WTC11 (cell line): ENCODE data around the gene ADAT3.

Experiments
- ATF2 ChIP-seq: sonication (generic); formaldehyde crosslinking; IDR thresholded peaks from 2 replicates; pipeline ENCODE4 v1.8.1; 2022; ENCODE audit warnings: low read depth, missing genetic modification reagents, borderline replicate concordance
- CBFB ChIP-seq: sonication (generic); formaldehyde crosslinking; IDR thresholded peaks from 2 replicates; pipeline ENCODE4 v1.8.1; 2022; ENCODE audit warnings: mild to moderate bottlenecking, low read depth, missing genetic modification reagents
- CTCF ChIP-seq: fragments of 200-600 bp; IDR thresholded peaks from 2 replicates; pipeline ENCODE4 v1.8.0; 2022; ENCODE audit warnings: antibody characterized with exemption
- E2F1 ChIP-seq: sonication (generic); formaldehyde crosslinking; IDR thresholded peaks from 2 replicates; pipeline ENCODE4 v1.8.0; 2022; ENCODE audit warnings: mild to moderate bottlenecking, missing genetic modification reagents
- FOXJ3 ChIP-seq: sonication (generic); formaldehyde crosslinking; IDR thresholded peaks from 2 replicates; pipeline ENCODE4 v1.9.0; 2021; ENCODE audit warnings: missing genetic modification reagents, mild to moderate bottlenecking, borderline replicate concordance
- GABPB1 ChIP-seq: sonication (generic); formaldehyde crosslinking; IDR thresholded peaks from 2 replicates; pipeline ENCODE4 v1.8.1; 2023; ENCODE audit warnings: mild to moderate bottlenecking, missing genetic modification reagents
- MYBL2 ChIP-seq: sonication (generic); formaldehyde crosslinking; IDR thresholded peaks from 2 replicates; pipeline ENCODE4 v1.8.1; 2023; ENCODE audit warnings: mild to moderate bottlenecking, moderate library complexity, missing genetic modification reagents
- NR2C2 ChIP-seq: sonication (generic); formaldehyde crosslinking; IDR thresholded peaks from 2 replicates; pipeline ENCODE4 v1.8.0; 2022; ENCODE audit warnings: mild to moderate bottlenecking, missing genetic modification reagents
- PRDM15 ChIP-seq: sonication (generic); formaldehyde crosslinking; IDR thresholded peaks from 2 replicates; pipeline ENCODE4 v1.8.0; 2022; ENCODE audit warnings: missing genetic modification reagents
- SMAD3 ChIP-seq: sonication (generic); formaldehyde crosslinking; IDR thresholded peaks from 2 replicates; pipeline ENCODE4 v1.8.0; 2022; ENCODE audit warnings: missing genetic modification reagents, mild to moderate bottlenecking, borderline replicate concordance
- ZNF423 ChIP-seq: fragments of 250-450 bp; sonication (Bioruptor Pico); IDR thresholded peaks from 2 replicates; pipeline ENCODE4 v2.1.2; 2022; ENCODE audit warnings: mild to moderate bottlenecking, moderate library complexity

GRCh38 chr19:1941146-1942077, 36.2 kb downstream of the ADAT3 start, which contains the start of gene CSNK1G2:
- TF ChIP-seq PRDM15 (CRISPR knock-in tag) (no peak), CTCF (no peak), MYBL2 (no peak), NR2C2 (CRISPR knock-in tag) (no peak), ATF2 (CRISPR knock-in tag) (no peak), GABPB1 (CRISPR knock-in tag) (no peak), ZNF423 (no peak), E2F1 (no peak), SMAD3 (CRISPR knock-in tag) (no peak), CBFB (no peak), FOXJ3 (no peak)
